Sigmoid colon (tissue), 7 donors: ENCODE data around the gene RPS6KA5. TPM values are rescaled to one million over a fixed set of nuclear protein-coding genes. Genes with fewer than 3 reads are reported as not detected.

ENCODE experiments used
- DNase-seq: peaks from one replicate; pipeline ENCODE4 v3.0.0-alpha.2; 2019
- H3K27ac ChIP-seq, 4 donors: fragments of 200-600 bp; sonication (generic); one replicate each; pipeline ENCODE4 v1.5.1; 2016 to 2019; ENCODE audit warnings: mild to moderate bottlenecking in 1 of 4
- H3K27me3 ChIP-seq, 3 donors: fragments of 200-600 bp; sonication (generic); one replicate each; pipeline ENCODE4 v1.5.1; 2019; ENCODE audit warnings: mild to moderate bottlenecking in 1 of 3
- H3K36me3 ChIP-seq, 4 donors: fragments of 200-600 bp; sonication (generic); one replicate each; pipeline ENCODE4 v1.5.1; 2016 to 2019
- H3K4me1 ChIP-seq, 4 donors: fragments of 200-600 bp; sonication (generic); one replicate each; pipeline ENCODE4 v1.5.1; 2017 to 2019
- H3K4me3 ChIP-seq, 4 donors: fragments of 200-600 bp; sonication (generic); one replicate each; pipeline ENCODE4 v1.5.1; 2017 to 2019; ENCODE audit warnings: mild to moderate bottlenecking in 2 of 4, moderate library complexity in 1 of 4
- H3K9me3 ChIP-seq, 4 donors: fragments of 200-600 bp in 3 of 4; sonication (generic) in 3 of 4; one replicate each; pipeline versions ENCODE4 v1.5.1 to v1.6.1; 2013 to 2019
- EP300 ChIP-seq, 4 donors: sonication (generic); formaldehyde crosslinking; IDR thresholded peaks; one replicate each; pipeline ENCODE4 v1.6.1; 2017; ENCODE audit warnings: antibody characterized with exemption in 4 of 4
- POLR2A ChIP-seq, 2 donors: fragments of 450-650 bp; IDR thresholded peaks; one replicate each; pipeline ENCODE4 v1.6.1; 2016; ENCODE audit warnings: antibody characterized with exemption in 2 of 2, mild to moderate bottlenecking in 2 of 2, moderate library complexity in 2 of 2
- POLR2AphosphoS5 ChIP-seq, 4 donors: sonication (generic); formaldehyde crosslinking; IDR thresholded peaks; one replicate each; pipeline ENCODE4 v1.6.1; 2017; ENCODE audit warnings: antibody characterized with exemption in 4 of 4
- WGBS, 2 donors: extraction: QIAGEN DNeasy Blood & Tissue Kit; methylation state at CpG; one replicate each; pipeline ENCODE4 v1.1.7; 2013; 5-methylcytosine and 5-hydroxymethylcytosine counted together
- intact Hi-C: fragments of 100-400 bp; cut with DNase I; formaldehyde crosslinking; loops from one replicate; pipeline ENCODE4 v1.15.1; 2023
- polyA plus RNA-seq, 3 donors: library from polyadenylated mRNA; stranded (reverse); fragments of 200-250 nt; gene quantifications; one replicate each; pipeline ENCODE4 v1.2.3, GENCODE V29; 2013
- total RNA-seq, 4 donors: library from RNA; depleted of rRNA; stranded (reverse); fragments of >200 nt; gene quantifications; one replicate each; pipeline ENCODE4 v1.1.0, GENCODE V29; 2016
- TF ChIP-seq, protein P1 (sequence below), 4 experiments: fragments of 450-650 bp in 3 of 4; fragments of 200-600 bp in 1 of 4; IDR thresholded peaks; one replicate each; pipeline ENCODE4 v1.5.1; 2016 to 2019; ENCODE audit warnings: antibody characterized with exemption in 4 of 4, mild to moderate bottlenecking in 3 of 4, moderate library complexity in 2 of 4
- donor health status: healthy with polysubstance abuse.
- donor health status: Bipolar disorder and iron deficiency.
- donor health status: healthy.

The RPS6KA5 gene
- total and polyA plus RNA-seq, 7 donors, result 3.6 to 36.4 (median 18.2) TPM

DNA sequence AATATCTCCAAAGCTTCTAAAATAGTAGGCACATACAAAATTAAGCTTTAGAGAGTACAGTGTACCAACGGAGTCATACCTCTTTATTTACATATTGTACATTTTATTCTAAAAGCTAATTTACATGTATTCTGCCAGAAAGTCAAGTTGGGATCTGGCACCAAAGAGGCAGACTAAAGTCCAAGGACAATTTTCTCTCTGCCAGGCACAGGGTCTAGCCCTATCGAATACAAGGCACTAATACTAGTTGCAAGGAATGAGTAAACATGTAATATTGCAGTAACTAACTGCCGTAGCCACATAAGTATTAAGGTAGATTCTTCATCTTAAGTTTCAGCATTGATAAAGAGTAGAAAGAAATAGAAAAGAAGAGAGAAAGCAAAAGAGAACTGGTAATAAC, 93.9 kb downstream of the RPS6KA5 start:
- WGBS, 2 donors, result 83 to 96% methylated on average over 3 of the region's 3 CpGs
- Histone ChIP-seq H3K9me3 (no peaks in the 10 kb centered on the region), H3K4me1 (peaks cover 0 to 29% (median 15%) of the 10 kb centered on the region in 4 donors), H3K36me3 (no peaks in the 10 kb centered on the region), H3K4me3 (no peak overlapping the region), H3K27me3 (no peaks in the 10 kb centered on the region), H3K27ac (no peak overlapping the region)
- no peak for TF ChIP-seq POLR2AphosphoS5 (IDR thresholded peaks at IDR 0.05)
- TF ChIP-seq, protein P1, sequence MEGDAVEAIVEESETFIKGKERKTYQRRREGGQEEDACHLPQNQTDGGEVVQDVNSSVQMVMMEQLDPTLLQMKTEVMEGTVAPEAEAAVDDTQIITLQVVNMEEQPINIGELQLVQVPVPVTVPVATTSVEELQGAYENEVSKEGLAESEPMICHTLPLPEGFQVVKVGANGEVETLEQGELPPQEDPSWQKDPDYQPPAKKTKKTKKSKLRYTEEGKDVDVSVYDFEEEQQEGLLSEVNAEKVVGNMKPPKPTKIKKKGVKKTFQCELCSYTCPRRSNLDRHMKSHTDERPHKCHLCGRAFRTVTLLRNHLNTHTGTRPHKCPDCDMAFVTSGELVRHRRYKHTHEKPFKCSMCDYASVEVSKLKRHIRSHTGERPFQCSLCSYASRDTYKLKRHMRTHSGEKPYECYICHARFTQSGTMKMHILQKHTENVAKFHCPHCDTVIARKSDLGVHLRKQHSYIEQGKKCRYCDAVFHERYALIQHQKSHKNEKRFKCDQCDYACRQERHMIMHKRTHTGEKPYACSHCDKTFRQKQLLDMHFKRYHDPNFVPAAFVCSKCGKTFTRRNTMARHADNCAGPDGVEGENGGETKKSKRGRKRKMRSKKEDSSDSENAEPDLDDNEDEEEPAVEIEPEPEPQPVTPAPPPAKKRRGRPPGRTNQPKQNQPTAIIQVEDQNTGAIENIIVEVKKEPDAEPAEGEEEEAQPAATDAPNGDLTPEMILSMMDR (IDR thresholded peaks at IDR 0.05), result no peak
- TF ChIP-seq EP300 (IDR thresholded peaks at IDR 0.05), result no peak
- no peak for TF ChIP-seq POLR2A (IDR thresholded peaks at IDR 0.05)
- DNase-seq, result no peak
- intact Hi-C loops, result no loop called here

DNA sequence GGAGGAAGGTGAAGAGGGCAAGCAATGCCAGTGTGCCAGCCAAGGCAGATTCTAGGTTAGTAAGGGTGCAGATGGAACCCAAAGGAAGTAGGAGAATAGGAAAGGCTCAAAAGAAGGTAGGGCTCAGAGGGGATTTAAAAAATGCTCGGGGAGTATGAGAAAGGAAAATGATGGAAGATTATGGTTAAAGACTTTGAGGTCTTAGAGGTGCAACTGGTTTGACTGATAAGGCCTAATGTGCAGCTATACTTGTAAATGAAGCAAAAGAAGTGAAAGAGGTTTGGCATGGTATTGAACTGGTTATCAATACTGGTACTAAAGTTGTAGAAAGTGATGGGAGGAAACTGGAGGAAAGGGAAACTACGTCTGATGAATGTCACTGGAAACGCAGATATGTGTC, 94.7 kb downstream of the RPS6KA5 start:
- Histone ChIP-seq H3K36me3 (no peaks in the 10 kb centered on the region), H3K9me3 (no peaks in the 10 kb centered on the region), H3K27ac (no peak overlapping the region), H3K27me3 (no peaks in the 10 kb centered on the region), H3K4me3 (no peak overlapping the region), H3K4me1 (peaks cover 0 to 25% (median 15%) of the 10 kb centered on the region in 4 donors)
- TF ChIP-seq, protein P1 (IDR thresholded peaks at IDR 0.05), result no peak
- TF ChIP-seq POLR2AphosphoS5 (IDR thresholded peaks at IDR 0.05), result no peak
- no peak for TF ChIP-seq EP300 (IDR thresholded peaks at IDR 0.05)
- TF ChIP-seq POLR2A (IDR thresholded peaks at IDR 0.05), result no peak
- 92 to 95% methylated on average over 3 of the region's 3 CpGs for WGBS, 2 donors
- intact Hi-C loops, result no loop called here
- DNase-seq, result no peak

DNA sequence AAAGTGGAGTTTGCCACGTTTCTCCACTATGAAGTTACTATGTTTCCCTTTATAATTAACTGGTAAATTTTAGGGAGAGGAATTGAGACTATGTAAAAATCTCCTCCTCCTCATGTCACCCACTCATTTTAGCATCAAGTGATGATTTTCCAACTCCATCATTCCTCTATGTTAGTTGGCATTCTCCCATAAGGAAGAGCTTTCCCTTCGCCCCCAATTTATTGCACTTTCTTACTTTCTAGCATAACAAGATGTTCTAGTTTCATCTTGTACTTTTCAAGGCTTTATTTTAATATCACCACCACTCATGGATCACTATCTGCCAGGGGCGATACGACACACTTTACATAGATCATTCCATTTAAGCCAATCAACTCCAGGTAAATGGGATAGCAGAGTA, 97.1 kb downstream of the RPS6KA5 start:
- WGBS, 2 donors, result 86 to 94% methylated on average over 4 of the region's 4 CpGs
- no peak overlapping the region for H3K27ac ChIP-seq
- no peaks in the 10 kb centered on the region for H3K9me3 ChIP-seq
- TF ChIP-seq POLR2A (IDR thresholded peaks at IDR 0.05), result no peak
- TF ChIP-seq, protein P1 (IDR thresholded peaks at IDR 0.05), result no peak
- no peak for TF ChIP-seq EP300 (IDR thresholded peaks at IDR 0.05)
- no peak for TF ChIP-seq POLR2AphosphoS5 (IDR thresholded peaks at IDR 0.05)
- H3K27me3 ChIP-seq, result no peaks in the 10 kb centered on the region
- intact Hi-C loops, result no loop called here
- DNase-seq, result no peak
- H3K36me3 ChIP-seq, result no peaks in the 10 kb centered on the region
- no peak overlapping the region for H3K4me3 ChIP-seq
- peaks cover 0 to 1% (median 0%) of the 10 kb centered on the region in 4 donors for H3K4me1 ChIP-seq

DNA sequence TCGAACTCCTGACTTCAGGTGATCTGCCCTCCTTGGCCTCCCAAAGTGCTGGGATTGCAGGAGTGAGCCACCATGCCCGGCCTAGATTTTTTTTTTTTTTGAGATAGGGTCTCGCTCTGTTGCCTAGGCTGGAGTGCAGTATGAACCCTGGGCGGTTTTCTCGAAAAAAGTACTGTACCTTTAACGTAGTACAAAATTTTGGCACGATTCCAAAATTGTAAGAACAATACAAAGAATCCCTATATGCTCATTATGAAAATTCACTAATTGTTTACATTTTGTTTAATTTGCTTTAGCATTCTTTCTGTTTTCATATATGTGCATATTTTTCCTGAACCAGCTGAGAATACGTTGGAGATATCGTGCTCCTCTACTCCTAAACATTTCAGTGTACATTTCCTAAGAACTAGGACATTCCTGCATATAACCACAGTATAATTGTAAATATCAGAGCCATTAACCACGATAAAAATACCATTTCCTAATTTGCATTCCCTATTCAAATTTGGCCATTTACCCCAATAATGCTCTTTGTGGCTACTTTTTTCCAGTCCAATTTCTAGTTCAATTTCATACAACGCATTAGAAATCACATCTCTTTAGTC, 97.8 kb downstream of the RPS6KA5 start:
- whole genome bisulfite sequencing, 2 donors, result 92 to 93% methylated on average over 11 of the region's 11 CpGs
- H3K4me3 ChIP-seq, result no peak overlapping the region
- H3K27me3 ChIP-seq, result no peaks in the 10 kb centered on the region
- TF ChIP-seq POLR2AphosphoS5 (IDR thresholded peaks at IDR 0.05) (no peak), EP300 (IDR thresholded peaks at IDR 0.05) (no peak)
- no peaks in the 10 kb centered on the region for H3K4me1 ChIP-seq
- no peak for DNase-seq
- intact Hi-C loops, result no loop called here
- no peaks in the 10 kb centered on the region for H3K9me3 ChIP-seq
- H3K27ac ChIP-seq, result no peak overlapping the region
- no peaks in the 10 kb centered on the region for H3K36me3 ChIP-seq

DNA sequence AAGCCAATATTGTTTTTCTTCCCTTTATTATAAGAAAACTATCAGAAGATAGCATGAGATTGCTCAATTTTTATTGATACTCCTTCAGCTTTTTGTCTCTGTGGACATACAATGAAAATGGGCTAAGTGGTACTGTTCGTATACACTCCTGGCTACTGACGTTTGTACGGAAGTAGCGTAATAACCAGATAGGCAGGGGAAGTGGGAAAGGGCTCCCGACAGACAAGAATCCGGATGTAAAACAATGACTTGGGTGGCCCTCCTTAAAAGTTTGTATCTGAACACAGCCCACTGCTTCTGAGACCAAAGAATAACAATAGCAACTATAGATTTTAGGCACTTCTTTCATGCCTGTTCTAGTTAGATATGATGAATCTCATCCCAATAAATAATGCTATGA, 99.6 kb downstream of the RPS6KA5 start:
- H3K4me3 ChIP-seq, result no peak overlapping the region
- 93% methylated on average over 6 of the region's 6 CpGs for WGBS, 2 donors
- no peak for DNase-seq
- H3K27ac ChIP-seq, result no peak overlapping the region
- peaks cover 0 to 2% (median 0%) of the 10 kb centered on the region in 4 donors for H3K9me3 ChIP-seq
- intact Hi-C loops, result no loop called here
- TF ChIP-seq POLR2AphosphoS5 (IDR thresholded peaks at IDR 0.05) (no peak), POLR2A (IDR thresholded peaks at IDR 0.05) (no peak), EP300 (IDR thresholded peaks at IDR 0.05) (no peak)
- TF ChIP-seq, protein P1 (IDR thresholded peaks at IDR 0.05), result no peak
- no peaks in the 10 kb centered on the region for H3K27me3 ChIP-seq
- H3K4me1 ChIP-seq, result no peaks in the 10 kb centered on the region
- H3K36me3 ChIP-seq, result no peaks in the 10 kb centered on the region
